NOMO-1 treated with DMSO at 0.1 percent for 48 hours (cell line): ENCODE measurements around the gene ZNF674.
"Not testable (repeated sequence)": the region's sequence is repeated elsewhere in the genome, so short reads cannot be mapped to it uniquely, and the experiment has no call there.

Experiments used
- DNase-seq: peaks from one replicate; lab custom pipeline; 2025; ENCODE audit not compliant: unreplicated experiment; lab: John Stamatoyannopoulos, UW

The ZNF674 gene

GRCh38 chrX:46478634-46479033 lies 66.6 kb downstream of the ZNF674 start:
- DNase-seq, result not testable (repeated sequence)

- DNase-seq, result no peak
These were observed 67.8 kb downstream of the ZNF674 start for GRCh38 chrX:46477435-46477834.

- DNase-seq, result no peak
These were observed 80.0 kb downstream of the ZNF674 start for GRCh38 chrX:46465203-46465602.

- no peak for DNase-seq
These were observed 81.5 kb downstream of the ZNF674 start for GRCh38 chrX:46463682-46464081.

DNA sequence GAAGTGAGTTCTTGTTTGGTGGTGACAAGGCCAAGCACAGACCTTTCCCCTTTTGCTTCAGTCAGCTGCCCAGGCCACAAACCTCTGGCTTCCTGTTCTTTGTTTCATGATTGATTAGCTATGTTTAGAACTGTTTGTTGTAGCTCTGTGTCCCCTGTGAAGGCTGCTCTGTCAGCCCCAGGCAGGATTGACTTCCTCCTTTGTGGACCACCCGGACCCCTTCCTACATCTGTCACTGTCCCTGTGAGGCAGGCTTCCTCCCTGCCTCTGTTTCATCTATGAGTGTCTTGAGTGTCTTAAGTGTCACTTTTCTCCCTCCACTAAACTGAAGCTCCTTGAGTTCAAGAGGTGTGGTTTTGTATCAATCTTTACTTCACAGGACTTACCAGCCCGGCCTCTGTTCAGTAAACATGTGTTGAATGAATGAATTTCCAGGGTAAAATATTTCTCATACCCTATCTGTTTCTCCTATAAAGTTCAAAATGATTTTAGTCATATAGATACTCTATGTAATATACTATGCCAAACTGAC lies 83.5 kb downstream of the ZNF674 start:
- DNase-seq, result no peak

DNA sequence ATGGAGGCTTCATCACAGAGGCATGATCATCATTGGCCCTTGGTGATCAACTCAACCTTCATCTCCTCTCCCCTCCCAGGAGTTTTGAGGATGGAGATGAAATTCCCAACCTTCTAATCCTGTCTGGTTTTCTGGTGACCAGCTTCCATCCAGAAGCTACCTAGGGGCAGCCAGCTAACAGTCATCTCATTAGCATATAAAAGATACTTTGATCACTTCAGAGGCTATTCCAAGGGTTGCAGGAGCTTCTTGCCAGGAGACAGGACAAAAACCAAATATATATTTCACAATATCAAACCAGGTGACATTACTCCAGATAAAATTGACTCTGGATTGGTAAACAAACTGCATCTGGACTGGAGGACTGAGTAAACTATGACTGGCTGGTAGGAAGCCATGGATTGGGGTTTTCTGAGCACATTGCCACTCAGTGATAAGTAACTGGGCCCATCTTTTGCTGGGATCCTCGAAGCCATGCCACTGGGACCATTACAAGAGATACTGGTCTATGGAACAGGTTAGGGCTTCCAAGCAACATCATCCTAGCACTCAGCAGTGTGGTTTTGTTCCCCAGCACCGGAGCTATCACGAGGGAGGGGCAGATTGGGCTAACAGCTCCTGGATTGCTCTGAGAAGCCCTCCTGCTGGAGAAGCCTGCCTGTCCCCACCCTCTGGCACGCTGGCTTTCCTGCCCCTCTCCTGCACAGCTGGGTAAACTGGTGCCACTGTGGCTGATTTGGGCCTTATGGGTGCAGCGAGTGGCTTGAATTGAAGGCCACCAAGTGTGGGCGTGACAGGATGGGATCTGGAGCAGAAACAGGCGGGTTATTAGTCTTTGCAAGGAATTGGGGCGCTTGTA lies 84.2 kb downstream of the ZNF674 start:
- DNase-seq, result not testable (repeated sequence)

DNA sequence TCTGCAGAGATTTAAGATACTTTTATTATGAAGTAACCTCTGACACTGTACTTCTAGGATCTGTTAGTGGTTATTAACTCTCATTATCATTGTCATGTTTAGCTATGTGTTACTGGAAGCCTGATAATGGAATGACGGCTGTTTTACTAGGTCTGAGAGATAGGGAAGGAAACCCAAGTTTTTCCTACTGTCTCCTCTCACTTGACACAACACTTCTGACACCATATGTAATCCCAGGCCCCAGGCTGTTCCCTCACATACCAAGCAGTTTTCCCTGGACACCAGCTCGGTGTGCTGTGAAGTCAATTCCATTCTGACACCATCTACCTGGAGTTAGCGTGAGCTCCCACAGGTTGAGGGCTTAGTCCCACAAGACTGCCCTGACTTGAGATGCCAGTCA lies 85.6 kb downstream of the ZNF674 start:
- DNase-seq, result no peak

- no peak for DNase-seq
These were observed 88.9 kb downstream of the ZNF674 start for GRCh38 chrX:46456125-46456922.
